Esophagus squamous epithelium (tissue), 5 donors: ENCODE results near the gene CCDC71. TPM values are rescaled to one million over a fixed set of nuclear protein-coding genes. Genes with fewer than 3 reads are reported as not detected.

Experiments used
- DNase-seq: peaks from one replicate; lab custom pipeline; 2025; lab: John Stamatoyannopoulos, UW
- H3K27ac ChIP-seq, 4 donors: fragments of 200-600 bp; sonication (generic); one replicate each; pipeline ENCODE4 v1.5.1; 2016 to 2019; ENCODE audit warnings: mild to moderate bottlenecking in 1 of 4
- H3K27me3 ChIP-seq, 4 donors: fragments of 200-600 bp; sonication (generic); 1 replicate in 3 of 4; 2 replicates in 1 of 4; pipeline versions ENCODE4 v1.5.1 to v1.6.0; 2017 to 2021; ENCODE audit warnings: antibody characterized with exemption in 1 of 4
- H3K36me3 ChIP-seq, 3 donors: fragments of 200-600 bp; sonication (generic); one replicate each; pipeline ENCODE4 v1.5.1; 2016 to 2019
- H3K4me1 ChIP-seq, 3 donors: fragments of 200-600 bp; sonication (generic); one replicate each; pipeline ENCODE4 v1.5.1; 2017 to 2019
- H3K4me3 ChIP-seq, 4 donors: fragments of 200-600 bp; sonication (generic); 1 replicate in 3 of 4; 2 replicates in 1 of 4; pipeline ENCODE4 v1.5.1; 2016 to 2019; ENCODE audit warnings: mild to moderate bottlenecking in 2 of 4, moderate library complexity in 1 of 4
- H3K9me3 ChIP-seq, 3 donors: fragments of 200-600 bp; sonication (generic); one replicate each; pipeline ENCODE4 v1.5.1; 2016 to 2019
- POLR2A ChIP-seq, 4 donors: fragments of 450-650 bp; IDR thresholded peaks; one replicate each; pipeline ENCODE4 v1.6.1; 2017; ENCODE audit warnings: antibody characterized with exemption in 4 of 4, mild to moderate bottlenecking in 4 of 4, moderate library complexity in 3 of 4
- WGBS, 2 donors: methylation state at CpG; one replicate each; pipeline ENCODE4 v1.1.5; 2018; 5-methylcytosine and 5-hydroxymethylcytosine counted together
- intact Hi-C: fragments of 100-400 bp; cut with DNase I; formaldehyde crosslinking; loops from one replicate; pipeline ENCODE4 v1.15.0; 2022
- total RNA-seq, 4 donors: library from RNA; depleted of rRNA; stranded (reverse); fragments of >200 nt; gene quantifications; one replicate each; pipeline ENCODE4 v1.1.0, GENCODE V29; 2016
- TF ChIP-seq, protein P1 (sequence below), 6 experiments: fragments of 450-650 bp in 4 of 6; fragments of 200-600 bp in 2 of 6; sonication (generic) in 2 of 6; IDR thresholded peaks; one replicate each; pipeline ENCODE4 v1.5.1; 2016 to 2019; ENCODE audit warnings: antibody characterized with exemption in 6 of 6, mild to moderate bottlenecking in 4 of 6, moderate library complexity in 4 of 6
- donor health status: DM: yes; HTN: yes; CAD: no.

Gene CCDC71
- total RNA-seq, 4 donors from 2014 or later, result 17.0 to 31.1 (median 23.1) TPM

DNA sequence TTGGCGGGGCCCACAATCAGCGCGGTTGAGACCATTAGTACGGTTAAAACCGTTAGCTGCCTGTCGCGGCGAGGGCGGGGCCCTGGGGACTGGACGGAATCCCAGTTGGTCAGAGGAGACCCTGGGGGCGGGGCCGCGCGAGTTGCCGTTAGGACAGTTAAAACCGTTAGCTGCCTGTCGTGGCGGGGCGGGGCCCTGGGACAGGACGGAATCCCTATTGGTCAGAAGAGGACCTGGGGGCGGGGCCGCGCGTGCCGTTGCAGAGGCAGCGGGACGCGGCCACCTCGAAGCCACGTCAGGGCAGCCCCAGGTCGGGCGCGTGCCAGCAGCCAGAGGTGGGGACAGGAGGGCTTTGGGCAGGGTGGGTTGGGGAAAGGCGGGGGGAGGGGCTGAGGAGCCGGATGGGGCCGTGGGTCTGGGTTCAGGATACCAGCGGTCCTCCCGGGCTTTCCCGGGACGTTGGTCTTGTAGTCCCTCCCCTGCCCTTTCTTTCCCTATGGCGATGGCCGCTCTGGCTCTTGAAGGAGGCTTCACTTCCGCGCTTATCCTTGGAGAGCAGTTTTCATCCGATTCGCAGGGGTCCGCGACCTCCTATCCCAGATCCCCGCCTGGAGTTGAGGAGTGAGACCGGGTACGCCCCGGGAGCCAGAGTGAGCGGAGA lies 33.2 kb upstream of the CCDC71 start:
- TF ChIP-seq, protein P1, sequence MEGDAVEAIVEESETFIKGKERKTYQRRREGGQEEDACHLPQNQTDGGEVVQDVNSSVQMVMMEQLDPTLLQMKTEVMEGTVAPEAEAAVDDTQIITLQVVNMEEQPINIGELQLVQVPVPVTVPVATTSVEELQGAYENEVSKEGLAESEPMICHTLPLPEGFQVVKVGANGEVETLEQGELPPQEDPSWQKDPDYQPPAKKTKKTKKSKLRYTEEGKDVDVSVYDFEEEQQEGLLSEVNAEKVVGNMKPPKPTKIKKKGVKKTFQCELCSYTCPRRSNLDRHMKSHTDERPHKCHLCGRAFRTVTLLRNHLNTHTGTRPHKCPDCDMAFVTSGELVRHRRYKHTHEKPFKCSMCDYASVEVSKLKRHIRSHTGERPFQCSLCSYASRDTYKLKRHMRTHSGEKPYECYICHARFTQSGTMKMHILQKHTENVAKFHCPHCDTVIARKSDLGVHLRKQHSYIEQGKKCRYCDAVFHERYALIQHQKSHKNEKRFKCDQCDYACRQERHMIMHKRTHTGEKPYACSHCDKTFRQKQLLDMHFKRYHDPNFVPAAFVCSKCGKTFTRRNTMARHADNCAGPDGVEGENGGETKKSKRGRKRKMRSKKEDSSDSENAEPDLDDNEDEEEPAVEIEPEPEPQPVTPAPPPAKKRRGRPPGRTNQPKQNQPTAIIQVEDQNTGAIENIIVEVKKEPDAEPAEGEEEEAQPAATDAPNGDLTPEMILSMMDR (IDR thresholded peaks at IDR 0.05), result no peak
- TF ChIP-seq POLR2A (IDR thresholded peaks at IDR 0.05), result peak in 1 of 4 donors; percentile 11
- DNase-seq, result no peak
- Histone ChIP-seq H3K4me1 (peaks cover 0 to 19% (median 0%) of the 10 kb centered on the region in 3 donors), H3K9me3 (no peaks in the 10 kb centered on the region), H3K4me3 (peak overlapping the region; percentile 11 to 57 (median 44)), H3K36me3 (no peaks in the 10 kb centered on the region), H3K27ac (peak overlapping the region; percentile 27 to 74 (median 55)), H3K27me3 (peaks cover 0 to 5% (median 0%) of the 10 kb centered on the region in 4 donors)
- intact Hi-C loops, result no loop called here
- 37 to 50% methylated on average over 13 to 30 of the region's 53 CpGs for WGBS, 2 donors

DNA sequence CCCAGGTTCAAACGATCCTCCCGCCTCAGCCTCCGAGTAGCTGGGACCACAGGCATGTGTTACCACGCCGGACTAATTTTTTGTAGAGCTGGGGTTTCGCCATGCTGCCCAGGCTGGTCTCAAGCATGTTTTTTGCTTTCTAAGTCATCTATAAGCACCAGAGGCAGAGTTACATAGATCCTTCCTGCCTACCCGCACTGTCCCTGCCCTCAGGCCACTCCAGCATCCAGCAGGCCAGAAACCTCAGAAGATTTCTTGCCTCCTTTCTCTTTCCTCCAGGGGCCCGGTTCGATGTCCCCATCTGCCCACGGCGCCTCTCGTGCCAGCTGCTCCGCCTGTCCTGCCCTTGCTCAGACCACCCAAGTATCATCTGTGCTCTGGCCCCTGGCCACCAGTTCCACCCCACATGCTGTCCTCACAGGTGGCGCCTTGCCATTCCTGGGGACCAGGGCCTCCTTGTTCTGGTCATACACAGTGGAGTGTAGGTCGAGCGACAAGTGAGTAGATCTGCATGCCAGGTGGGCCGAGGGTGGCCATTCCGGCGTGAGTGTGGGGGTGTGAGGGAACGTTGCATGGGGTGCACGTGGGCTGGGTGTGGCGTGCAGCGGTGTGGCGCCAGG lies 32.6 kb upstream of the CCDC71 start:
- peak overlapping the region in 2 of 4 donors; percentile 56 to 74 for H3K27ac ChIP-seq
- peak overlapping the region in 3 of 4 donors; percentile 40 to 57 (median 47) for H3K4me3 ChIP-seq
- intact Hi-C loops, result no loop called here
- no peaks in the 10 kb centered on the region for H3K36me3 ChIP-seq
- peaks cover 0 to 5% (median 0%) of the 10 kb centered on the region in 4 donors for H3K27me3 ChIP-seq
- peaks cover 0 to 19% (median 0%) of the 10 kb centered on the region in 3 donors for H3K4me1 ChIP-seq
- DNase-seq, result no peak
- WGBS, 2 donors, result 57 to 64% methylated on average over 13 to 15 of the region's 24 CpGs
- H3K9me3 ChIP-seq, result no peaks in the 10 kb centered on the region
- TF ChIP-seq, protein P1 (IDR thresholded peaks at IDR 0.05), result no peak
- no peak for TF ChIP-seq POLR2A (IDR thresholded peaks at IDR 0.05)

DNA sequence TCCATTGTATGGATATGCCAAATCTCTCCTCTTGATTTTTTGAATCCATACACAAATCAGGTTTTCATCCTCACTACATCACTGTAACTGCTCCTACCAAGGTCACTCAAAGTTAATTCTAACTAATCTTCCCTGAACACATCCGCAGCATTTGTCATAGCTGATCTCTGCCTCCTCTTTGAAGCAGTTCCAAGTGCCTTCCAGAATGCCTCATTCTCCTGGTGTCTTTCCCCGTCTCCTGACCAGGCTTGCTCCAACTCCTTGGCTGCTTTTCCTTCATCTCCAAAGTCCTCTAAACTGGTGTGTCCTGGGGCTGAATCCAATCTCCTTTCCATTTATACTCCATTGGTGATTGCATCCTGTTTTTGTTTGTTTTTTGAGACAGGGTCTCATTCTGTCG lies 32.0 kb upstream of the CCDC71 start:
- no peak for DNase-seq
- H3K36me3 ChIP-seq, result no peaks in the 10 kb centered on the region
- peaks cover 0 to 19% (median 0%) of the 10 kb centered on the region in 3 donors for H3K4me1 ChIP-seq
- H3K27me3 ChIP-seq, result peaks cover 0 to 5% (median 0%) of the 10 kb centered on the region in 4 donors
- 39 to 46% methylated on average over 3 of the region's 3 CpGs for WGBS, 2 donors
- TF ChIP-seq, protein P1 (IDR thresholded peaks at IDR 0.05), result no peak
- TF ChIP-seq POLR2A (IDR thresholded peaks at IDR 0.05), result no peak
- H3K27ac ChIP-seq, result no peak overlapping the region
- intact Hi-C loops, result no loop called here
- H3K4me3 ChIP-seq, result no peak overlapping the region
- no peaks in the 10 kb centered on the region for H3K9me3 ChIP-seq

DNA sequence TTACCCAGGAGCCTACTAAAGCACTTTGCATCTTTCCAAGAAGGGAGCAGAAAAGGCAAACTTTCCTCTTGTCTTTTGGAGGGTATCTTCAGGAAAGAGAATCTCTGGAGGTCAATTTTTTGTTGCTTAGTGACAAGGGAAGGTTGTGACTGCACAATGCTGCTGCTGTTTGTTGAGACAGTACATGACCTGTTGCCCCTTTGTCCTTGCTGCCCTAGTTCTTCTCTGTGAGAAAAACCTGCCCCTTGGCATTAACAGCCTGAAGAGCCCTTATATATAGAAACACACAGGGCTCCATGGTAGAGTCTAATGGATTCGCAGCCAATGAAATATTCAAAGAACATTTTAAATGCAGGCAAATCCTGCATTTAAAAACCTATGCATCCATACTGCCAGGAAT lies 25.6 kb upstream of the CCDC71 start:
- 83 to 100% methylated on average over 1 of the region's 1 CpG for WGBS, 2 donors
- peaks cover 0 to 14% (median 0%) of the 10 kb centered on the region in 3 donors for H3K4me1 ChIP-seq

More for the DNA sequence above, 25.6 kb upstream of the CCDC71 start:
- Histone ChIP-seq H3K36me3 (no peaks in the 10 kb centered on the region), H3K4me3 (no peak overlapping the region), H3K27ac (no peak overlapping the region), H3K9me3 (no peaks in the 10 kb centered on the region), H3K27me3 (no peaks in the 10 kb centered on the region)
- TF ChIP-seq POLR2A (IDR thresholded peaks at IDR 0.05), result no peak
- TF ChIP-seq, protein P1 (IDR thresholded peaks at IDR 0.05), result no peak
- no peak for DNase-seq
- intact Hi-C loops, result no loop called here
